ENCODE data around the gene PXN. TPM values are rescaled to one million over a fixed set of nuclear protein-coding genes. Genes with fewer than 3 reads are reported as not detected.
A peak's percentile ranks its signal among the peaks of the same experiment; 100 is the strongest.

Gene PXN
- total RNA-seq, 8 experiments from 2014 or later, result 10.1 to 52.6 (median 23.8) TPM

GRCh38 chr12:120278137-120279069, 12.9 kb upstream of the PXN start:
- H3K4me1 ChIP-seq (replicated peaks in 1 of 2), result no peaks in the 10 kb centered on the region
- no peak overlapping the region for H3K4me3 ChIP-seq
- 95% methylated on average over 4 of the region's 57 CpGs; no CpG with 5 or more reads in 9 of the 10 experiments for WGBS, 10 experiments
- no peak overlapping the region for H3K27ac ChIP-seq
- ATAC-seq (replicated peaks in 6 of 8), result no peak
- in situ Hi-C loops (cut with MboI; ENCODE audit: low pct_unique_long_range_greater_than_20kb in 2 of 9, low sequenced_read_pairs in 9 of 9, unreplicated experiment in 9 of 9), result loop anchor here in 1 of 9 experiments (10.0 kb wide), 1 partner anchor 54 kb away; no protein-coding TSS in a partner anchor

GRCh38 chr12:120276734-120277133, 11.2 kb upstream of the PXN start:
- ATAC-seq (replicated peaks in 6 of 8), result no peak
- in situ Hi-C loops (cut with MboI; ENCODE audit: low pct_unique_long_range_greater_than_20kb in 2 of 9, low sequenced_read_pairs in 9 of 9, unreplicated experiment in 9 of 9), result loop anchor here in 1 of 9 experiments (10.0 kb wide), 1 partner anchor 52 kb away; no protein-coding TSS in a partner anchor
- H3K27ac ChIP-seq, result no peak overlapping the region
- no peaks in the 10 kb centered on the region for H3K4me1 ChIP-seq (replicated peaks in 1 of 2)
- 79 to 100% (median 90%) methylated on average over 1 to 4 of the region's 6 CpGs; no CpG with 5 or more reads in 3 of the 10 experiments for WGBS, 10 experiments
- no peak overlapping the region for H3K4me3 ChIP-seq

- Histone ChIP-seq H3K27ac (no peak overlapping the region), H3K4me3 (no peak overlapping the region), H3K4me1 (replicated peaks in 1 of 2) (peaks cover 27 to 28% of the 10 kb centered on the region in 2 donors)
- ATAC-seq (replicated peaks in 6 of 8), result no peak
- WGBS, 10 experiments, result 43 to 83% (median 65%) methylated on average over 1 to 4 of the region's 4 CpGs; no CpG with 5 or more reads in 2 of the 10 experiments
- in situ Hi-C loops (cut with MboI; ENCODE audit: low pct_unique_long_range_greater_than_20kb in 2 of 9, low sequenced_read_pairs in 9 of 9, unreplicated experiment in 9 of 9), result loop anchor here in 1 of 9 experiments (5.0 kb wide), 1 partner anchor 40 kb away; no protein-coding TSS in a partner anchor
These were observed 2.2 kb upstream of the PXN start for GRCh38 chr12:120267736-120268135.

GRCh38 chr12:120266180-120266870, 795 bp upstream of the PXN start:
- peak overlapping the region in 1 of 2 donors; percentile 31 for H3K27ac ChIP-seq
- in situ Hi-C loops (cut with MboI; ENCODE audit: low pct_unique_long_range_greater_than_20kb in 2 of 9, low sequenced_read_pairs in 9 of 9, unreplicated experiment in 9 of 9), result loop anchor here in 1 of 9 experiments (5.0 kb wide), 1 partner anchor 39 kb away; no protein-coding TSS in a partner anchor
- no peak for ATAC-seq (replicated peaks in 6 of 8)
- peak overlapping the region in 4 of 5 donors; percentile 46 to 87 (median 68) for H3K4me3 ChIP-seq
- H3K4me1 ChIP-seq (replicated peaks in 1 of 2), result peaks cover 28 to 34% of the 10 kb centered on the region in 2 donors
- 7 to 90% (median 45%) methylated on average over 1 to 7 of the region's 8 CpGs; no CpG with 5 or more reads in 1 of the 10 experiments for WGBS, 10 experiments

- Histone ChIP-seq H3K4me1 (replicated peaks in 1 of 2) (peaks cover 28 to 34% of the 10 kb centered on the region in 2 donors), H3K4me3 (peak overlapping the region; percentile 46 to 87 (median 62)), H3K27ac (peak overlapping the region in 1 of 2 donors; percentile 25)
- in situ Hi-C loops (cut with MboI; ENCODE audit: low pct_unique_long_range_greater_than_20kb in 2 of 9, low sequenced_read_pairs in 9 of 9, unreplicated experiment in 9 of 9), result loop anchor here in 1 of 9 experiments (5.0 kb wide), 1 partner anchor 38 kb away; no protein-coding TSS in a partner anchor
- no peak for ATAC-seq (replicated peaks in 6 of 8)
- WGBS, 10 experiments, result 0% methylated on average over 1 of the region's 29 CpGs; no CpG with 5 or more reads in 9 of the 10 experiments
These were observed 542 bp downstream of the PXN start for GRCh38 chr12:120264904-120265472.

- no peak overlapping the region for H3K27ac ChIP-seq
- peaks cover 28 to 34% of the 10 kb centered on the region in 2 donors for H3K4me1 ChIP-seq (replicated peaks in 1 of 2)
- peak in 1 of 8 experiments; percentile 9 for ATAC-seq (replicated peaks in 6 of 8)
- in situ Hi-C loops (cut with MboI; ENCODE audit: low pct_unique_long_range_greater_than_20kb in 2 of 9, low sequenced_read_pairs in 9 of 9, unreplicated experiment in 9 of 9), result no loop called here
- peak overlapping the region; percentile 46 to 87 (median 62) for H3K4me3 ChIP-seq
- WGBS, 10 experiments, result 0 to 91% (median 29%) methylated on average over 1 to 6 of the region's 15 CpGs; no CpG with 5 or more reads in 4 of the 10 experiments
These were observed 1.2 kb downstream of the PXN start for GRCh38 chr12:120264086-120264903.

- 0 to 100% (median 60%) methylated on average over 1 to 5 of the region's 5 CpGs; no CpG with 5 or more reads in 1 of the 10 experiments for WGBS, 10 experiments
- H3K27ac ChIP-seq, result no peak overlapping the region
- in situ Hi-C loops (cut with MboI; ENCODE audit: low pct_unique_long_range_greater_than_20kb in 2 of 9, low sequenced_read_pairs in 9 of 9, unreplicated experiment in 9 of 9), result no loop called here
- peak overlapping the region in 2 of 5 donors; percentile 62 to 87 for H3K4me3 ChIP-seq
- peaks cover 28 to 34% of the 10 kb centered on the region in 2 donors for H3K4me1 ChIP-seq (replicated peaks in 1 of 2)
- ATAC-seq (replicated peaks in 6 of 8), result no peak
These were observed 1.8 kb downstream of the PXN start for GRCh38 chr12:120263748-120264085.

- WGBS, 10 experiments, result 0 to 83% (median 69%) methylated on average over 2 to 11 of the region's 15 CpGs; no CpG with 5 or more reads in 2 of the 10 experiments
- H3K27ac ChIP-seq, result no peak overlapping the region
- in situ Hi-C loops (cut with MboI; ENCODE audit: low pct_unique_long_range_greater_than_20kb in 2 of 9, low sequenced_read_pairs in 9 of 9, unreplicated experiment in 9 of 9), result no loop called here
- ATAC-seq (replicated peaks in 6 of 8), result peak in 2 of 8 experiments; percentile 6 to 12
- peak overlapping the region in 1 of 5 donors; percentile 62 for H3K4me3 ChIP-seq
- H3K4me1 ChIP-seq (replicated peaks in 1 of 2), result peaks cover 28 to 34% of the 10 kb centered on the region in 2 donors
These were observed 2.4 kb downstream of the PXN start for GRCh38 chr12:120262852-120263747.

GRCh38 chr12:120261951-120262851, 3.3 kb downstream of the PXN start:
- H3K4me3 ChIP-seq, result no peak overlapping the region
- no peak for ATAC-seq (replicated peaks in 6 of 8)
- H3K27ac ChIP-seq, result no peak overlapping the region
- peaks cover 30 to 37% of the 10 kb centered on the region in 2 donors for H3K4me1 ChIP-seq (replicated peaks in 1 of 2)
- in situ Hi-C loops (cut with MboI; ENCODE audit: low pct_unique_long_range_greater_than_20kb in 2 of 9, low sequenced_read_pairs in 9 of 9, unreplicated experiment in 9 of 9), result no loop called here
- WGBS, 10 experiments, result 22 to 100% (median 83%) methylated on average over 1 to 8 of the region's 10 CpGs; no CpG with 5 or more reads in 1 of the 10 experiments

- in situ Hi-C loops (cut with MboI; ENCODE audit: low pct_unique_long_range_greater_than_20kb in 2 of 9, low sequenced_read_pairs in 9 of 9, unreplicated experiment in 9 of 9), result no loop called here
- no peak overlapping the region for H3K27ac ChIP-seq
- 94 to 100% (median 98%) methylated on average over 2 to 5 of the region's 5 CpGs; no CpG with 5 or more reads in 5 of the 10 experiments for WGBS, 10 experiments
- H3K4me3 ChIP-seq, result no peak overlapping the region
- peaks cover 28 to 32% of the 10 kb centered on the region in 2 donors for H3K4me1 ChIP-seq (replicated peaks in 1 of 2)
- no peak for ATAC-seq (replicated peaks in 6 of 8)
These were observed 4.9 kb downstream of the PXN start for GRCh38 chr12:120260607-120261006.
